GDM1 (cell line): ENCODE data around the gene PLXNA2.

Experiments
- DNase-seq: peaks from one replicate; lab custom pipeline; 2025; lab: John Stamatoyannopoulos, UW

PLXNA2 gene

GRCh38 chr1:208268541-208269337 lies 24.6 kb upstream of the PLXNA2 start:
- DNase-seq, result no peak

GRCh38 chr1:208265525-208265924 lies 21.3 kb upstream of the PLXNA2 start:
- DNase-seq, result no peak

- DNase-seq, result no peak
These were observed 20.9 kb upstream of the PLXNA2 start for GRCh38 chr1:208265122-208265469.

- DNase-seq, result no peak
These were observed 20.4 kb upstream of the PLXNA2 start for GRCh38 chr1:208264469-208265121.

GRCh38 chr1:208261874-208262273 lies 17.7 kb upstream of the PLXNA2 start:
- no peak for DNase-seq

- no peak for DNase-seq
These were observed 14.1 kb upstream of the PLXNA2 start for GRCh38 chr1:208258277-208258676.

- DNase-seq, result no peak
These were observed 13.2 kb upstream of the PLXNA2 start for GRCh38 chr1:208257351-208257750.

- no peak for DNase-seq
These were observed 12.4 kb upstream of the PLXNA2 start for GRCh38 chr1:208256556-208256955.

- DNase-seq, result no peak
These were observed 11.9 kb upstream of the PLXNA2 start for GRCh38 chr1:208256091-208256490.

- no peak for DNase-seq
These were observed 10.7 kb upstream of the PLXNA2 start for GRCh38 chr1:208254862-208255261.

- DNase-seq, result no peak
These were observed 10.2 kb upstream of the PLXNA2 start for GRCh38 chr1:208254376-208254775.

GRCh38 chr1:208252836-208253576 lies 8.8 kb upstream of the PLXNA2 start:
- no peak for DNase-seq

GRCh38 chr1:208251911-208252835 lies 8.0 kb upstream of the PLXNA2 start:
- DNase-seq, result no peak

- DNase-seq, result no peak
These were observed 6.8 kb upstream of the PLXNA2 start for GRCh38 chr1:208251015-208251414.

GRCh38 chr1:208250613-208251012 lies 6.4 kb upstream of the PLXNA2 start:
- no peak for DNase-seq

GRCh38 chr1:208248991-208249696 lies 5.0 kb upstream of the PLXNA2 start:
- no peak for DNase-seq

- no peak for DNase-seq
These were observed 4.2 kb upstream of the PLXNA2 start for GRCh38 chr1:208248307-208248801.

- no peak for DNase-seq
These were observed 3.5 kb upstream of the PLXNA2 start for GRCh38 chr1:208247696-208248095.

GRCh38 chr1:208245185-208245705 lies 1.1 kb upstream of the PLXNA2 start:
- peak; percentile 70 for DNase-seq

- DNase-seq, result no peak
These were observed 637 bp downstream of the PLXNA2 start for GRCh38 chr1:208243527-208243966.
